GM18498 (cell line): ENCODE results near the gene TNFRSF14.
"Not testable (repeated sequence)": the region's sequence is repeated elsewhere in the genome, so short reads cannot be mapped to it uniquely, and the experiment has no call there.

Experiments used
- ATAC-seq: cut with Tn5 transposase; IDR thresholded peaks from one replicate; pipeline ENCODE4 v1.9.1; 2021; ENCODE audit warnings: mild to moderate bottlenecking, moderate library complexity; ENCODE audit not compliant: unreplicated experiment

Gene TNFRSF14

GRCh38 chr1:2538376-2538775 is 17.8 kb upstream of the TNFRSF14 start:
- ATAC-seq = no peak

- no peak for ATAC-seq
These were observed 17.3 kb upstream of the TNFRSF14 start for GRCh38 chr1:2538872-2539271.

DNA sequence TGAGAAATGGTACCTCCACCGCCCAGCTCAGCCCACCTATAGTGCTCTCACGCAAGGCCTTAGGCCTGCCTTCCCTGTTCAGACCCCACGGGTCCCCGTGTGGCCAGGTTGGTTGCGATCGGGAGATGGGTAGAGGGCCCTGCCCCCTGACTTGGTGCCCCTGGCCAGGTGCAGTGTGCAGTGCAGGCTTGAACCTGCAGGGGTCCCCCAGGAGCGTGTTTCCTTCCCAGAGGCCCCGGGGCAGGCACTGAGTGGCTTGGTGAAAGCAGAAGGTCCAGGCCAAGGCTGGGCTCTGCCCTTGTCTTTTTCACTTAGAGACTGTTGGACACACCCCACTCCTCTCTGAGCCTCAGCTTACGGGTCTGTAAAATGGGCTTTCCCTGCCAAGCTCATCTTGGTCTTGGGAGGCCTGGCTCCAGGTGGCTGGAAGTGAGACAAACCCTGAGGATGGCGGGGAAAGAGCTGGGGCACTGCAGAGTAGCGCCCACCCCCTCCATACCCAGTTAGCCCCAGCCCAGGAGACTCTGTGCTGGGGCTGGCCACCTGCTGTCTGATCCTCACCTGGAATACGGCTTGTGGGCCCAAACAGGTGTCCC is 16.8 kb upstream of the TNFRSF14 start:
- ATAC-seq = no peak

GRCh38 chr1:2540816-2541492 is 15.2 kb upstream of the TNFRSF14 start:
- ATAC-seq = no peak

GRCh38 chr1:2541619-2542245 is 14.4 kb upstream of the TNFRSF14 start:
- ATAC-seq = no peak

GRCh38 chr1:2542246-2542915 is 13.8 kb upstream of the TNFRSF14 start:
- ATAC-seq = no peak

DNA sequence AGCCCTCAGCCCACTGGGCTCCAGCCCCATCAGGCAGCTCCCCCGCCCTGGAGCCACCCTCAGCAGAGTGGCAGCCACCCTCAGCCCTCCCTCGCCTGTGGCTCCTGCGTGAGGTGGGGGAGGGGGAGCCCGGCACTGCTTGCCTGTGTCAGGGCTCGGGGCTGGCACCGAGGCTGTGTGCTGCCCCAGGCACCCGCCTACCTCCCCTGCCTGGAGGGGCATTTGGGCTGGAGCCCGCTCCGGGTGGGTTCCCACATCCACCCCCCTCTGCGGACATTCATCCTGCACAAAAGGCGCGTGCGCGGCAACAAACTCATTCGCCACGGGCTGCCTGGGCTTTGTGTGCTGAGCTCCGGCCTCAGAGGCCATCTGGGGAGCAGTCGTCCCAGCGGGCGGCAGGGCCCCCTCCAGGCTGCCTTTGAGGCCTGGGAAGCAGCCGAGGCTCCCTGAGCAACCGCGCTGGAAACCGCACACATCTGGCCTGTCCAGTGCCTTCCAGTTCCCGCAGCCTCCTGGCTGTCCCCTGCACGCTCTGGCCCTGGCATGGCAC is 12.6 kb upstream of the TNFRSF14 start:
- no peak for ATAC-seq

DNA sequence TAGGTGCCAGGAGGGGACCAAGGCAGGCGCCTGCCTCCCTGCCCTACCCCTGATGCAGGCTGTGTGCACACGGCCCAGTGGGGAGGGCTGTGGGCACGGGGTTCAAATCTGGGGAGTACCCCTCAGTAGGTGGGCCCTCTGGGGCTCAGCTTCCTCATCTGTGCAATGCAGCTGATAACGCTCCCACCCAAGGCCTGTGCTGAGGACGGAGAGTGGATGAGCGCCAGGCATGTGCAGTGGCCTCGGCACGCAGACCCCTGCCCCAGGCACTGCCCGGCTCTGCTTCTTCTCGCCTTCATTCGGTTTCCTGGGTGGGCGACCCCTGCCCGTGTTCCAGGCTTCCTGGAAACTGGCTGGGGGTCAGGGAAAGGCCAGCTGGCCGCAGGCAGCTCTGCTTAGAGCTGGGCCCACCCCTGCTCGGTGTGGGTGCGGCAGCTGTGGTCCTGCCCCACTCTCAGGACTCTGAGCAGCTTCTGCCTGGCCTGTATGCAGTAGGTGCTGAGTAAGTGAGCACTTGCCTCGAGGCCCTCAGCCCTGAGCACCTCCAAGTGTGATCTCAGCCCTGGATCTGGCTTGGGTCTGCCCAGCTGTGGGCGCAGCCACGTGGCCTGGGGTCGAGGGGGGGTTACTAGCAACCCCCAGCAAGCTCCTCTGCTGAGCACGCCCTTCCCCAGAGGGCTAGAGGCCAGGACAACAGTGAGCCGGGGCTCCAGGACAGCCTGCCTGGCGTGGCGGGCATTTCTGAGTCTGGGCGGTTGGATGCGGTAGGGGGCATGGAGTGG is 11.9 kb upstream of the TNFRSF14 start:
- ATAC-seq = no peak

DNA sequence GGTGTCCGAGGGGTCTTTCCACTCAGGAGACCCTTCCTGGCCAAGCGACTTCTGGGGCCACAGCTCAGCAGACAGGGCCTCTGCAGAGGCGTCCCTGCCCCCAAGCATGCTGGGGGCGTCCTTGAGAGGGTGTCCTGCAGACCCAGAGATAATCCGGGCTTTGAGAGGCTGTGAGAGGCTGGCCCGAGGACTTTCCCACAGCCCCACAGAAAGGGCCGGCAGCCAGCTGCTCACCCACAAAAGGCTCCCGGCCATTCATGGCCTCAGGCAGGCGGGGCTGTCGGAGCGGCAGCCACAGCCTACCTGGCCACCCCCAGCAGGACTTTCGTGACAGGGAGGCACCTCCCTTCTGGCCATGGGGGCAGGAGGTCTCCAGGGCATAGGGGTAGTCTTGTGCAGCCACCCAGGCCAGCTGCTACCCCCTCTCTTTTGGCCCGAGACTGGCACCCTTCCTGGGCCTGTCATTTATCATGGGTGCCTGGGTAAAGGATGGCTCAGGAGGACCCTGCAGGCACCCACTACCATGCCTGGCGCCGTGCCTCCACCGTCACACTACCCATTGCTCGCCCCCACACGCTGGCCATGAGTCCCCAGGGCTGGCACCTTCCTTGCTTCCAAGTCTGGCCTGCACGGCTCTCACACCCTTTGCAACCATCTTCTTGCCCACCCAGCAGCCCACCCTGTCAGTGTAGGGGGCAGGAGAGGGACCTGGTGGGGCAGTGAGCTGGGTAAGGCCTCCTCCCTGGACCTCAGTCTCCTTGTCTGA is 11.1 kb upstream of the TNFRSF14 start:
- no peak for ATAC-seq

- peak; percentile 38 for ATAC-seq
These were observed 10.2 kb upstream of the TNFRSF14 start for GRCh38 chr1:2545754-2546514.

DNA sequence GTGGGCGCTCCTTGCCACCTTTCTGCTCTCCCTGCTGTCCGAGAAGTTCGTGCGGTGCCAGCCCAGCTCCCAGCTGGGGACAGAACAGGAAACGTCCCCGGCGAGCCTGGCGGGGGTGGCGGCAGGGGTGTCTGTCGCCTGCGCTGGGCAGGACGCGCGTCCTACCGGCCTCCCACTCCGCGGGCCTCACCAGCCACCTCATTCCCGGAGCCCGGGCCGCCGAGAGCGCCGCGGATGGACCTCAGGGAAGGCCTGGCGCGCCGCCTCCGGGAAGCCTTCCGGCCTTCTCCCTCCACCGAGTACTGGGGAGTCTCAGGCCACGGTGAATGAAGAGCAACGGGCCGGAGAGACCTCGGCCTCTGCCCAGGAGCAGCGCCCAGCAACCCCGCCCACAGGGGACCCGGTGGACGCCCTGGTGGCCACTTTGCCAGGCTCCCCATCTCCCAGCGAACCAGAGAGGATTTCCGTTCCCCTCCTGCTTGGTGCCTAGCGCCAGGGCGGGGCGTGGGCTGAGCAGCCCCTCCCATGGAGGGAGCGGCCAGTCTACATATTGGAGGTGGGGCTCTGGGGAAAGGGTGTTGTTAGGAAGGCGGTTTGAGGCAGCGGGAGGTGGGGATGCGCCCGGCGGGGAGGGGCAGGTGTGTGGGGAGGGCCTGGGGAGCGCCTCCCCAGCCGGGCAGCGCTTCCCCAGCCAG is 9.5 kb upstream of the TNFRSF14 start:
- ATAC-seq = peak; percentile 33

DNA sequence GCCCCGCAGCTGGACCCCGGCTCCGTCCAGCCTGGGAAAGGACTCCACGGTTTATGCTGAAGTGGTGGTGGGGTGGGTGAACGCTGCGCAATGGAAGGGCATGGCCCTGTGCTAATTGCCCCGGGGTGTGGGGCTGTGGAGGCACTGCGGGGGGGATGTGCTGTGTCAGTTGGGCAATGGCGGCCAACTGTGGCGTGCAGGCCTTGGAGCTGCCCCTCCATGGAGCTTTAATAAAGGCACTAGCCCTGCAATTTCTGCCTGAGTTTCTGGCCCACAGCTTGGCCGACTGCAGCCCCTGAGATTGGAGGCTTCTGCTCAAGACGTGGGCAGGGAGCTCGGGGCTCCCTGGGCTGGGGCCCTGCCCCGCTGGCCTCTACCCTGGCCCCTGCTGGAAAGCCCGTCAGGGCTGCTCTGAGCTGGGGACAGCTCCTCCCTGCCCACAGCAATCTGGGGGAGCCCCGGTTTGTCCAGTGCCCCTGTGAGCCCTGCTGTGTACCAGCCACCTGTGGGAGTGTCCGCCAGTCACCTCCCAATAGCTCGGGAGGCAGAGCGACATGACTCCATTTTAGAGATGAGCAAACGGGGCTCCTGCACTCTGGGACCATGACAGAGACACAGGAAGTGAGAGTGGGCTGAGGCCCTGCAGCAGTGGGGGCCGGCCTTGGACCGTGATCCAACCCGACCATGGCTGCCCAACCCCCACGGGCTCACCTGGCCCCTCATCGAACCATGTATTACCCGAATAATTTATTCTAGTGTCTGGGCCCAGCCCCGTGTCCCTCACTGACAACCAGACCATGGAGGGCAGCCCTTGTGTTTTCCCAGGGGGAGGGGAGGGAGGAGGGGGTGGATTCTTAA is 8.7 kb upstream of the TNFRSF14 start:
- no peak for ATAC-seq

- peak; percentile 22 for ATAC-seq
These were observed 8.0 kb upstream of the TNFRSF14 start for GRCh38 chr1:2548068-2548589.

DNA sequence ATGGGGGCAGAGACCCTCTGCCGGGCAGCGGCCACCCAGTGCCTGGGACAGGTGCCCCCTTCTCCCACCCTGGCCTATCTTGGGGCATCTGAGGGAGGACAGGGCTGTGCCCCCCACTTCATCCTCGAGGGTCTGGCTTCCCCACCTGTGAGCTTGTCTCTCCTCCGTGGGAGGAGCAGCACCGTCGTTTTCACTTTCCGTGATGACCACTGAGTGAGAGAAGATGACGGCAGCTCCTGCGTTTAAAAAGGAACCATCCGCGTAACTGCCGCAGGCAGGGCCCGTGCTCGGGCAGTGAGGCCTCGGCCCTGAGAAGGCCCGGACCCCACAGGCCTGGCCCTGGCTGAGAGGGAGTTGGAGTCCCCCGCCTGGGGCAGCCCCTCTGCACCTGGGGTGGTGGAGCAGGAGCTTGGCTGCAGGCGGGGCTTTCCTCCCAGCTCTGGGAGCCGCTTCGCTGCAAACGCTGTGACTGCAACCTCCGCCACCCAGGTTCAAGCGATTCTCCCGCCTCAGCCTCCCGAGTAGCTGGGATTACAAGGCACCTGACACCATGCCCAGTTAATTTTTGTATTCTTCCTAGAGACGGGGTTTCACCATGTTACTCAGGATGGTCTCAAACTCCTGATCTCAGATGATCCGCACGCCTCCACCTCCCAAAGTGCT is 6.7 kb upstream of the TNFRSF14 start:
- not testable (repeated sequence) for ATAC-seq

DNA sequence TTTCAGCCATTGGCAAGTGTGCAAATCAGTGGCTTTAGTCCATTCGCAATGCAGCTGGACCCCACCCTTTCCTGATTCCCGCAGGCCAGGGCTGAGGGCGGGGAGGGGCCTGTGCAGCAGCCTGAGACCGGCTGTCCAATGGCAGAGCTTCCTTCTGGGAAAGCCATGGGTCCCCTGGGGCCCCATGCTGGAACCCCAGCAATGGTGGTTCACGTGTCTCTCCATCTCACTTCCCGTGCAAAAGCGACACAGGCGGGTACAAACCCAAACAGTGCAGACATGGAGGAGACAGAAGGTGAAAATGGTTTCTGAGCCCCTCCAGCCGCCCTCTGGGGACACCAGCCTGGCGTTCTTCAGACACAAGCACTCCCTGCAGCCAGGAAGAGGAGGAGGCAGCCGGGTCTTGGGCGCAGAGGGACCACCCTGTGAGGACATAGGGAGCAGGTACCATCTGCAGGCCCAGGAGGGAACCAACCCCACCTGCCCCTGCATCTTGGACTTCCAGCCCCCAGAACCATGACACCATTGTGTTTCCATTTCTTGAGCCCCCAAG is 5.8 kb upstream of the TNFRSF14 start:
- ATAC-seq = not testable (repeated sequence)

DNA sequence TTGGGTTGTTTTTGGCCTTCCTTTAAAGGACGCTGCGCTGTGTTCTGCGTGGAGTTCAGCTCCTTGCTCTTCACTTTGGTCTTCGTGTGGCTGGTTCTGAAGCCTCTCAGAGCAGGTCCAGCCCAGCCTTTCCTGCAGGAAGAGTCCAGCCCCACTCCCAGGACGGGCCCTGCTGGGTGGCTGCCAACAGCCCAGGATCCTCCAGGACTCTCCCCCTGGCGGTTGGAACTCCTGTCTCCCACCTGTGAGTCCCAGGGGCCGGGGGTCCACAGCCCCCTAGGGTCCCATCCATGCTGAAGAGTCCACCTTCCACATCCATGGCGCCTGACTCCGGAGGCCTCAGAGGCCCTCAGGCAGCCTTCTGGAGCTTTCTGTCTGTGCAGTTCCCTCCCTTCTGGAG is 4.6 kb upstream of the TNFRSF14 start:
- not testable (repeated sequence) for ATAC-seq

DNA sequence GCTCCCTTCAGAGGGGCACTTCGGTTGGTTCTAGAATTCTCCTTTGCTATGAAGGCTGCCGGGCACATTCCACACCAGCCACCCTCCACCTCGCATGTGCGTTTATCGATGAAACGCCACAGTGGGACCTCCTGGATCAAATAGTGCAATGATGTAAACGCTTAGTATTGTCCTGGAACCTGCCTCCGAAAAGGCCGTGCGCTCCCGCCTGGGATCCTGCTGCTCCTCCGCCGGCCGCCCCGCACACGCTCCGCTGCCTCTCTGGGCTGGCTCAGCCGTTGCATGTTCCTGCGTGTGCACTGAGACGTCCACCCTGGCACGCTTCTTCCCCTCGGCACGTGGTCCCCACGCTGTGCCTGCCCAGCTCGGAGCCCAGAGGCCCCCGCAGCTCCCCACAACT is 4.0 kb upstream of the TNFRSF14 start:
- no peak for ATAC-seq
